Mesothelial cell of epicardium (in vitro differentiated cells): ENCODE results near the gene FBXO38. TPM values are rescaled to one million over a fixed set of nuclear protein-coding genes. Genes with fewer than 3 reads are reported as not detected.

ENCODE experiments used
- DNase-seq, 2 experiments: peaks; one replicate each; pipeline ENCODE4 v3.0.0; 2021; ENCODE audit warnings: low spot score in 2 of 2; ENCODE audit not compliant: unreplicated experiment in 2 of 2
- H3K27ac Mint-ChIP-seq: 2 replicates; pipeline ENCODE4 v1.8.0; 2021; ENCODE audit warnings: mixed read lengths
- H3K27me3 Mint-ChIP-seq: 2 replicates; pipeline ENCODE4 v1.8.0; 2021; ENCODE audit warnings: low read depth, mixed read lengths
- H3K36me3 Mint-ChIP-seq: 2 replicates; pipeline ENCODE4 v1.8.0; 2021; ENCODE audit warnings: mixed read lengths
- H3K4me1 Mint-ChIP-seq: 2 replicates; pipeline ENCODE4 v1.8.0; 2021; ENCODE audit warnings: mixed read lengths
- H3K4me3 Mint-ChIP-seq: 2 replicates; pipeline ENCODE4 v1.8.0; 2021; ENCODE audit warnings: mild to moderate bottlenecking, moderate library complexity, mixed read lengths
- H3K9me3 Mint-ChIP-seq: 2 replicates; pipeline ENCODE4 v1.8.0; 2021; ENCODE audit warnings: mixed read lengths
- total RNA-seq: library from RNA; stranded (reverse); gene quantifications from 3 replicates; pipeline ENCODE4 v1.2.1, GENCODE V29; 2021
- TF ChIP-seq, protein P1 (sequence below): fragments of 200-600 bp; sonication (generic); IDR thresholded peaks from one replicate; pipeline ENCODE4 v1.5.0; 2021; ENCODE audit warnings: antibody characterized with exemption; ENCODE audit not compliant: unreplicated experiment

Gene FBXO38
- total RNA-seq, 1 donor from 2014 or later, result 55.8 TPM

DNA sequence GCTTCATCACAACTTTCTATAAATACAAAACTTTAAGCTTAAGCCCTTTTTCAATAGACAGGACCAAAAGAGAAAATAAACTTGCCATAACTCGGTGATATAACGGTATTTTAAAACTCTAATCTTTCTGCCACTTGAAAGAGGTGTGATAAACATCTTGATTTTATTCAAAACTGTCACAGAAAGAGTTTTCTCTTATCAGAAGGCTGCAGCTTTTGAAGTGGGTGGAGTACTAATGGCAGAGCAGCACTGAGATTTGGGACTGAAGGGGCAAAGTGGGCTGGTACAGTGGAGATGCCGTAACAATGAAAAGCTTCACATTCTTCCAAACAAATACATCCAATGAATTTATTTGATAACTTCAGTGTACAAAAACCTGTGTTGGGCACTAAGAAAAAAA lies 92.5 kb downstream of the FBXO38 start:
- H3K27ac Mint-ChIP-seq, result no peak overlapping the region
- H3K4me3 Mint-ChIP-seq, result no peak overlapping the region
- H3K27me3 Mint-ChIP-seq, result peaks cover 7% of the 10 kb centered on the region
- H3K9me3 Mint-ChIP-seq, result no peaks in the 10 kb centered on the region
- H3K4me1 Mint-ChIP-seq, result no peaks in the 10 kb centered on the region
- no peaks in the 10 kb centered on the region for H3K36me3 Mint-ChIP-seq
- TF ChIP-seq, protein P1, sequence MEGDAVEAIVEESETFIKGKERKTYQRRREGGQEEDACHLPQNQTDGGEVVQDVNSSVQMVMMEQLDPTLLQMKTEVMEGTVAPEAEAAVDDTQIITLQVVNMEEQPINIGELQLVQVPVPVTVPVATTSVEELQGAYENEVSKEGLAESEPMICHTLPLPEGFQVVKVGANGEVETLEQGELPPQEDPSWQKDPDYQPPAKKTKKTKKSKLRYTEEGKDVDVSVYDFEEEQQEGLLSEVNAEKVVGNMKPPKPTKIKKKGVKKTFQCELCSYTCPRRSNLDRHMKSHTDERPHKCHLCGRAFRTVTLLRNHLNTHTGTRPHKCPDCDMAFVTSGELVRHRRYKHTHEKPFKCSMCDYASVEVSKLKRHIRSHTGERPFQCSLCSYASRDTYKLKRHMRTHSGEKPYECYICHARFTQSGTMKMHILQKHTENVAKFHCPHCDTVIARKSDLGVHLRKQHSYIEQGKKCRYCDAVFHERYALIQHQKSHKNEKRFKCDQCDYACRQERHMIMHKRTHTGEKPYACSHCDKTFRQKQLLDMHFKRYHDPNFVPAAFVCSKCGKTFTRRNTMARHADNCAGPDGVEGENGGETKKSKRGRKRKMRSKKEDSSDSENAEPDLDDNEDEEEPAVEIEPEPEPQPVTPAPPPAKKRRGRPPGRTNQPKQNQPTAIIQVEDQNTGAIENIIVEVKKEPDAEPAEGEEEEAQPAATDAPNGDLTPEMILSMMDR, result no peak
- DNase-seq, result no peak

DNA sequence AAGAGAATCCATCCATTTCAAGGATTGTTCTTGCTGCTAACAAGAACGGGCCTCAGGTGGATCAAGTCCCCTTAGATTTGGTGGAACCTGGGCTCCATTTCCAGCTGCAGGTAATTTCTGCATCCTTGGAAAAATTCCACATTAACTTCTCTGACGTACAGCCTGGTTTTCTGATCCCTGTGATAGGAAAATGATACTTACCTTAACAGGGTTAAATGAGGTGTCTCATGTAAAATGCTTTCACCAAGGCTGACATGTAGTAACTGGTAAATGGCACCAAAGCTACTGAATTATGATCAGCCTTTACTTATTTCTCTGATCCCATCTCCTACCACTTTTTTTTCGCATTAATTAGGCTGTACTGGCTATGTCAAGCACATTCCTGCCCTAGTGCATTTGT lies 93.7 kb downstream of the FBXO38 start:
- Mint-ChIP-seq H3K9me3 (no peaks in the 10 kb centered on the region), H3K27me3 (peaks cover 13% of the 10 kb centered on the region), H3K4me1 (no peaks in the 10 kb centered on the region), H3K4me3 (no peak overlapping the region), H3K36me3 (no peaks in the 10 kb centered on the region), H3K27ac (no peak overlapping the region)
- TF ChIP-seq, protein P1, result no peak
- DNase-seq, result no peak

DNA sequence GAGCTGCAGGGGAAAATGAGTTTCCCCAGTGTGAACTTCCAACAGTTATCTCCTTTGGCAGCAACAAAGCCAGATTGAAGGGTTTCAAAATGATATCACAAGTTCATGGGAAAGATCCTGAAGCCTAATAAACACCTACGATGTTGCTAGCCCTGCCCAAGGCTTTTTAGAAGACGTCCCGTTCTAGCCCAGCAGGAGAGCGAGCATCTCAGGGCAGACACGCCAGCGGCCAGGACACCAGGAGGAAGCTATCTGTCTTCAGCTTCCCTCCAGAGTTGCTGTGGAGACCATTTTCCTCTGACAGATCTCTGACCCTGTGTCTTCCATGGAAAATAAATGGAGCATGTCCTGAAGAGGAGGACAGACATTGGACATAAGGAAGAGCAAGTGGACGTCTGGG lies 98.4 kb downstream of the FBXO38 start:
- TF ChIP-seq, protein P1, result no peak
- no peaks in the 10 kb centered on the region for H3K36me3 Mint-ChIP-seq
- H3K4me1 Mint-ChIP-seq, result peaks cover 5% of the 10 kb centered on the region
- H3K4me3 Mint-ChIP-seq, result no peak overlapping the region
- H3K27ac Mint-ChIP-seq, result no peak overlapping the region
- no peaks in the 10 kb centered on the region for H3K9me3 Mint-ChIP-seq
- no peak for DNase-seq
- H3K27me3 Mint-ChIP-seq, result peaks cover 37% of the 10 kb centered on the region

DNA sequence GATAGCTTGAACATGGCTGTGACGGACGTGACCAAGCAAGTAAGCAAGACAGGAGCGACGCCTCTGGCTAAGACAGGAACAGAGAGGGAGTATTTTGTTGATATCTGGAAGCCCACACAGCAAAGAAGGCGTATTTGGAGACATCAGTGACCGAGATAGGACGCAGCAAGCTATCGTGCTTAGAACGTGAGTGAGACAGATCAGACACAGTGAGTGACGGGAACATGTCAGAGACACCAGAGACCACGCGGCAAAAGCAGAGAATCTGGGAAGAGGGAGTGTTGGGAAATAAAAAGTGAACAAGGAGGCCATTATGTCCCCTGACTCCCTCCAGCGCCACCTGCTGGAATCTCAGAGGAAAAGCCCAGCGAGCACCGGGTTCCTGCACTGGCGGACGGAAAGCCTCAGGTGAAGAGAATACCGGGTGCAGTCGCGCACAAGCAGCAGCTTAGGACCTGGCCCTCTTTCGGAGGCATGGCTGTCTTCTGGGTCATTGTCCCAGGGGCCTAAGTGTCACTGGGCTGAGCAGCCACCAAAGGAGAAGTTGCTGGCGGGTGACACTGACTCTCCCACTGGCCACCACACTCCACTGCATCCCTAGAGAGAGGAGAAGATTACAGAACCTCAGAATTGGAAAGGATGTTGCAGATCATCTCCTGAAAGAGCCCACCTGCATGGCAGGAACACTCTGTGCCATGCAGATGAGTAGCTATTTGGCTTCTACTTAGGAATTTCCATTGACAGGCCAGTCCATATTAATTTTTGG lies 99.1 kb downstream of the FBXO38 start:
- H3K4me3 Mint-ChIP-seq, result no peak overlapping the region
- TF ChIP-seq, protein P1, result peak; percentile 59

DNA sequence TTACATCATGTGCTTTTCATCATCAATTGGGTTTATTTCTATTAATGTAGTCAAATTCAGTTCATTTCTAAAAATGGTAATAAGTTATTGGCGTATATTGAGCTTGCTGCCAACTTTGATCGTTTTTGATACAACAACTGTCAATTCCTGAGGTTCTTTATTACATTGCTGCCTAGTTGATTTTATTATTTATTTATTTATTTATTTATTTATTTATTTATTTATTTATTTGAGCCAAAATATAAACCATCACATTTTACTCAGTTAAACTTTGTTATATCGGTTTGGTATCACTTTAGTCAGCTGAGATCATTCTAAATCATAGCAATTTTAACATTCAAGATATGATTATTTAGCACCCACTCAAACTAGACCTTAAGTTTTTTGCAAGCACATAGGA lies 100.0 kb downstream of the FBXO38 start:
- H3K9me3 Mint-ChIP-seq, result no peaks in the 10 kb centered on the region
- DNase-seq, result no peak
- H3K27me3 Mint-ChIP-seq, result peaks cover 47% of the 10 kb centered on the region
- H3K4me3 Mint-ChIP-seq, result no peak overlapping the region
- TF ChIP-seq, protein P1, result no peak
- peaks cover 5% of the 10 kb centered on the region for H3K4me1 Mint-ChIP-seq
- H3K27ac Mint-ChIP-seq, result no peak overlapping the region
- no peaks in the 10 kb centered on the region for H3K36me3 Mint-ChIP-seq

More for the DNA sequence above, 99.1 kb downstream of the FBXO38 start:
- DNase-seq, result peak in 1 of 2 experiments; percentile 59
- Mint-ChIP-seq H3K9me3 (no peaks in the 10 kb centered on the region), H3K27ac (no peak overlapping the region), H3K36me3 (no peaks in the 10 kb centered on the region), H3K4me1 (peaks cover 5% of the 10 kb centered on the region), H3K27me3 (peaks cover 44% of the 10 kb centered on the region)

DNA sequence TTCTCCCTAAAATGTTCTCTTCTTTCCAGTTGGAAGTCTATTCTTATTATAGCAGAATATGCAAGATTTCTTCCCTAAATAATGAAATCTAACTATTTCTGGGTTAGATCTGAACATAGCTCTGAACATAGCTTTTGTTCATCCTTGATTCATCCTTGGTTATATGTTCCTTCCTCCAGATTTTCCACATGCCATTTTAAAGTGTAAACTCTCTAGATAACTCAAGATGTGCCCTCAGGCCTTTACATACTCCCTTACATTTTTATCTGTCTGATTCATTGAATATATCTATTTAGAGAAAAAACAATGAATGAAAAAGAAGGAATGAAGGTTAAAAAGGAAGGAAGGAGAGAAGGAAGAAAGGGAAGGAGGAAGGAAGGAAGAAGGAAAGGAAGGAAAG lies 100.9 kb downstream of the FBXO38 start:
- Mint-ChIP-seq H3K4me3 (no peak overlapping the region), H3K9me3 (no peaks in the 10 kb centered on the region), H3K4me1 (peaks cover 5% of the 10 kb centered on the region), H3K27me3 (peaks cover 53% of the 10 kb centered on the region), H3K27ac (no peak overlapping the region), H3K36me3 (no peaks in the 10 kb centered on the region)
- TF ChIP-seq, protein P1, result no peak
- no peak for DNase-seq
